Measurements from ENCODE around the gene SUPT7L. TPM values are rescaled to one million over a fixed set of nuclear protein-coding genes. Genes with fewer than 3 reads are reported as not detected.

The SUPT7L gene
- total RNA-seq, 1 donor, result 70.0 TPM

Small RNAs within 50 kb of the gene (small RNA-seq; reads per million reads assigned to genes)
- not detected for gene RF00340

Other genes starting within 250 kb of the SUPT7L start
- 49.8 TPM for gene NRBP1, start 235.0 kb downstream of the SUPT7L start, total RNA-seq
- gene KRTCAP3, start 221.2 kb downstream of the SUPT7L start, total RNA-seq, result 2.2 TPM
- 38.8 TPM for gene IFT172, start 173.9 kb downstream of the SUPT7L start, total RNA-seq
- gene FNDC4, start 168.4 kb downstream of the SUPT7L start, total RNA-seq, result 0.27 TPM
- gene GCKR, start 166.8 kb downstream of the SUPT7L start, total RNA-seq, result under 0.01 TPM
- 24.2 TPM for gene ZNF512, start 80.6 kb downstream of the SUPT7L start, total RNA-seq
- gene CCDC121, start 34.6 kb downstream of the SUPT7L start, total RNA-seq, result 1.9 TPM
- 31.0 TPM for gene GPN1, start 34.6 kb downstream of the SUPT7L start, total RNA-seq
- gene SLC4A1AP, start 275 bp upstream of the SUPT7L start, total RNA-seq, result 15.9 TPM
- 9.2 TPM for gene MRPL33, start 108.1 kb upstream of the SUPT7L start, total RNA-seq
- gene RBKS, start 226.8 kb upstream of the SUPT7L start, total RNA-seq, result 7.0 TPM
- gene BABAM2, start 227.1 kb upstream of the SUPT7L start, total RNA-seq, result 26.9 TPM